ENCODE measurements around the gene HADHA.

DNA sequence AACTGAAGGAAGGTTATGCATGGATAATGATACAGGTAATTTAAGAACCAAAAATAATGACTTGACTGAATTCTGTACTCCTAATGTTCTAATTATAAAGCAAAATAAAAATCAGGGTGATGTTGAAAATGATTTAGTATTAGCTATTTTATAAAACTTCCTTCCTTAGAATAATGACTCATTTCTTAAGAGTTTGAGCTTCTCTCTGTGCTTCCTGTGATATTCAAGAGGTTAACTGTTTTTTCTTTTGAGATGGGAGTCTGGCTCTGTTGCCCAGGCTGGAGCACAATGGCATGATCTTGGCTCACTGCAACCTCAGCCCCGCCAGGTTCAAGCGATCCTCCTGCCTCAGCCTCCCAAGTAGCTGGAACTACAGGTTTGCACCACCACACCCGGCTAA lies 14.8 kb downstream of the HADHA start:
- TF ChIP-seq, protein P1, sequence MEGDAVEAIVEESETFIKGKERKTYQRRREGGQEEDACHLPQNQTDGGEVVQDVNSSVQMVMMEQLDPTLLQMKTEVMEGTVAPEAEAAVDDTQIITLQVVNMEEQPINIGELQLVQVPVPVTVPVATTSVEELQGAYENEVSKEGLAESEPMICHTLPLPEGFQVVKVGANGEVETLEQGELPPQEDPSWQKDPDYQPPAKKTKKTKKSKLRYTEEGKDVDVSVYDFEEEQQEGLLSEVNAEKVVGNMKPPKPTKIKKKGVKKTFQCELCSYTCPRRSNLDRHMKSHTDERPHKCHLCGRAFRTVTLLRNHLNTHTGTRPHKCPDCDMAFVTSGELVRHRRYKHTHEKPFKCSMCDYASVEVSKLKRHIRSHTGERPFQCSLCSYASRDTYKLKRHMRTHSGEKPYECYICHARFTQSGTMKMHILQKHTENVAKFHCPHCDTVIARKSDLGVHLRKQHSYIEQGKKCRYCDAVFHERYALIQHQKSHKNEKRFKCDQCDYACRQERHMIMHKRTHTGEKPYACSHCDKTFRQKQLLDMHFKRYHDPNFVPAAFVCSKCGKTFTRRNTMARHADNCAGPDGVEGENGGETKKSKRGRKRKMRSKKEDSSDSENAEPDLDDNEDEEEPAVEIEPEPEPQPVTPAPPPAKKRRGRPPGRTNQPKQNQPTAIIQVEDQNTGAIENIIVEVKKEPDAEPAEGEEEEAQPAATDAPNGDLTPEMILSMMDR (IDR thresholded peaks at IDR 0.05), result no peak
- TF ChIP-seq POLR2AphosphoS5 (IDR thresholded peaks at IDR 0.05), result no peak
- TF ChIP-seq POLR2A (IDR thresholded peaks at IDR 0.05), result no peak
- TF ChIP-seq EP300 (IDR thresholded peaks at IDR 0.05), result no peak

Data from upper lobe of left lung (tissue), 4 donors.